OCI-LY7 (cell line): ENCODE data around the gene TNPO2.

Experiments used
- EZH2phosphoT487 ChIP-seq: fragments of 200-600 bp; sonication (generic); IDR thresholded peaks from 2 replicates; pipeline ENCODE4 v1.6.1; 2018; ENCODE audit warnings: low read depth, borderline replicate concordance, mild to moderate bottlenecking, mixed run types, antibody characterized with exemption, low read length, moderate library complexity, mixed read lengths
- TF ChIP-seq, protein P1 (sequence below): fragments of 200-600 bp; sonication (generic); conservative IDR thresholded peaks from 2 replicates; pipeline ENCODE4 v1.5.1; 2014; ENCODE audit warnings: mild to moderate bottlenecking, antibody characterized with exemption, low read length, moderate library complexity, mixed read lengths

DNA sequence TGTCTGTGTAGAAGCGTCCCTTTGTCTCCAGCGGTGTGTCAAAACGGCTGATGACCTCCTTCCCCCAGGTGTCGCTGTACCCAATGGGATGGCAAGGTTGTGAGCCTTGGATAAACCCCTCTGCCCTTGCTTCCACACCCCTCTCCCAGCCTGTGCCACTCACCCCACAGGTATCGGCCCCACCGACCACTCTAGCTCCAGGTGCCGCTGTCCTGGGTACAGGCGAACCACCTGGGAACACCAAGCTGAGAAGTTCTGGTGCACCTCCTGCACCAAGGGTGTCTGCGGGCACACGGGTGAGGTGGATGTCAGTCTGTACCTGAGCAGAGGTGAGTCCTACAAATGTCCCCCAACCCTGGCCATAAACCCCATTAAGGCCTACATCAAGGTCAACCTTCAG, 73.8 kb downstream of the TNPO2 start:
- TF ChIP-seq, protein P1, sequence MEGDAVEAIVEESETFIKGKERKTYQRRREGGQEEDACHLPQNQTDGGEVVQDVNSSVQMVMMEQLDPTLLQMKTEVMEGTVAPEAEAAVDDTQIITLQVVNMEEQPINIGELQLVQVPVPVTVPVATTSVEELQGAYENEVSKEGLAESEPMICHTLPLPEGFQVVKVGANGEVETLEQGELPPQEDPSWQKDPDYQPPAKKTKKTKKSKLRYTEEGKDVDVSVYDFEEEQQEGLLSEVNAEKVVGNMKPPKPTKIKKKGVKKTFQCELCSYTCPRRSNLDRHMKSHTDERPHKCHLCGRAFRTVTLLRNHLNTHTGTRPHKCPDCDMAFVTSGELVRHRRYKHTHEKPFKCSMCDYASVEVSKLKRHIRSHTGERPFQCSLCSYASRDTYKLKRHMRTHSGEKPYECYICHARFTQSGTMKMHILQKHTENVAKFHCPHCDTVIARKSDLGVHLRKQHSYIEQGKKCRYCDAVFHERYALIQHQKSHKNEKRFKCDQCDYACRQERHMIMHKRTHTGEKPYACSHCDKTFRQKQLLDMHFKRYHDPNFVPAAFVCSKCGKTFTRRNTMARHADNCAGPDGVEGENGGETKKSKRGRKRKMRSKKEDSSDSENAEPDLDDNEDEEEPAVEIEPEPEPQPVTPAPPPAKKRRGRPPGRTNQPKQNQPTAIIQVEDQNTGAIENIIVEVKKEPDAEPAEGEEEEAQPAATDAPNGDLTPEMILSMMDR: no peak
- no peak for TF ChIP-seq EZH2phosphoT487
